Measurements from ENCODE around the gene LDB3.
A peak's percentile ranks its signal among the peaks of the same experiment; 100 is the strongest.

Gene LDB3

GRCh38 chr10:86747796-86748581 lies 79.7 kb downstream of the LDB3 start:
- TF ChIP-seq ZNF274 (IDR thresholded peaks at IDR 0.05; ENCODE audit: low read depth, low read length) = no peak
- H3K4me3 ChIP-seq (ENCODE audit: low read length) = no peak overlapping the region

- H3K4me3 ChIP-seq (ENCODE audit: low read length) = no peak overlapping the region
- no peak for TF ChIP-seq ZNF274 (IDR thresholded peaks at IDR 0.05; ENCODE audit: low read depth, low read length)
These were observed 81.5 kb downstream of the LDB3 start for GRCh38 chr10:86749854-86750253.

GRCh38 chr10:86751477-86751876 lies 83.2 kb downstream of the LDB3 start:
- no peak overlapping the region for H3K4me3 ChIP-seq (ENCODE audit: low read length)
- no peak for TF ChIP-seq ZNF274 (IDR thresholded peaks at IDR 0.05; ENCODE audit: low read depth, low read length)

- no peak overlapping the region for H3K4me3 ChIP-seq (ENCODE audit: low read length)
- no peak for TF ChIP-seq ZNF274 (IDR thresholded peaks at IDR 0.05; ENCODE audit: low read depth, low read length)
These were observed 84.0 kb downstream of the LDB3 start for GRCh38 chr10:86752311-86752710.

- no peak for TF ChIP-seq ZNF274 (IDR thresholded peaks at IDR 0.05; ENCODE audit: low read depth, low read length)
- H3K4me3 ChIP-seq (ENCODE audit: low read length) = no peak overlapping the region
These were observed 84.7 kb downstream of the LDB3 start for GRCh38 chr10:86753051-86753450.

- no peak for TF ChIP-seq ZNF274 (IDR thresholded peaks at IDR 0.05; ENCODE audit: low read depth, low read length)
- H3K4me3 ChIP-seq (ENCODE audit: low read length) = no peak overlapping the region
These were observed 85.5 kb downstream of the LDB3 start for GRCh38 chr10:86753638-86754434.

GRCh38 chr10:86755454-86755739 lies 87.1 kb downstream of the LDB3 start:
- no peak for TF ChIP-seq ZNF274 (IDR thresholded peaks at IDR 0.05; ENCODE audit: low read depth, low read length)
- H3K4me3 ChIP-seq (ENCODE audit: low read length) = peak overlapping the region; percentile 68

- H3K4me3 ChIP-seq (ENCODE audit: low read length) = peak overlapping the region; percentile 68
- TF ChIP-seq ZNF274 (IDR thresholded peaks at IDR 0.05; ENCODE audit: low read depth, low read length) = no peak
These were observed 87.6 kb downstream of the LDB3 start for GRCh38 chr10:86755740-86756510.

- peak within 1 kb of the TSS; percentile 95 for H3K4me3 ChIP-seq (ENCODE audit: low read length)
These were observed 88.3 kb downstream of the LDB3 start, which contains the start of gene BMPR1A for GRCh38 chr10:86756511-86757112. BMPR1A (plus strand) TSS chr10:86756619; CDS start chr10:86876019, 119,400 bp downstream.

GRCh38 chr10:86757113-86757972 lies 89.0 kb downstream of the LDB3 start:
- peak overlapping the region; percentile 95 for H3K4me3 ChIP-seq (ENCODE audit: low read length)
- TF ChIP-seq ZNF274 (IDR thresholded peaks at IDR 0.05; ENCODE audit: low read depth, low read length) = no peak

More at GRCh38 chr10:86756511-86757112, 88.3 kb downstream of the LDB3 start, which contains the start of gene BMPR1A:
- TF ChIP-seq ZNF274 (IDR thresholded peaks at IDR 0.05; ENCODE audit: low read depth, low read length) = no peak

- TF ChIP-seq ZNF274 (IDR thresholded peaks at IDR 0.05; ENCODE audit: low read depth, low read length) = no peak
These were observed 90.1 kb downstream of the LDB3 start for GRCh38 chr10:86758189-86759072.

GRCh38 chr10:86759073-86759672 lies 90.9 kb downstream of the LDB3 start:
- TF ChIP-seq ZNF274 (IDR thresholded peaks at IDR 0.05; ENCODE audit: low read depth, low read length) = no peak
- H3K4me3 ChIP-seq (ENCODE audit: low read length) = peak overlapping the region; percentile 33; the same call in 1 of the 2 replicates

More at GRCh38 chr10:86758189-86759072, 90.1 kb downstream of the LDB3 start:
- peak overlapping the region; percentile 95; the same call in 1 of the 2 replicates for H3K4me3 ChIP-seq (ENCODE audit: low read length)
